Esophagus (tissue), 2 donors: ENCODE results near the gene PEBP1. TPM values are rescaled to one million over a fixed set of nuclear protein-coding genes. Genes with fewer than 3 reads are reported as not detected.

Source experiments
- H3K27ac ChIP-seq, 2 donors: one replicate each; pipeline ENCODE4 v1.5.1; 2013; ENCODE audit warnings: low read depth in 2 of 2, mild to moderate bottlenecking in 2 of 2, inconsistent platforms in 1 of 2, low read length in 1 of 2, moderate library complexity in 1 of 2
- H3K27me3 ChIP-seq, 2 donors: one replicate each; pipeline ENCODE4 v1.6.1; 2013; ENCODE audit warnings: low read length in 2 of 2, control low read depth in 1 of 2, mild to moderate bottlenecking in 1 of 2; ENCODE audit not compliant: insufficient read depth in 2 of 2, control insufficient read depth in 1 of 2
- H3K36me3 ChIP-seq, 2 donors: one replicate each; pipeline ENCODE4 v1.6.1; 2013; ENCODE audit warnings: low read length in 1 of 2; ENCODE audit not compliant: control insufficient read depth in 2 of 2, insufficient read depth in 2 of 2
- H3K4me1 ChIP-seq, 2 donors: one replicate each; pipeline ENCODE4 v1.6.1; 2013; ENCODE audit warnings: low read length in 1 of 2; ENCODE audit not compliant: control insufficient read depth in 2 of 2, insufficient read depth in 2 of 2
- H3K4me3 ChIP-seq, 2 donors: one replicate each; pipeline ENCODE4 v1.5.1; 2013; ENCODE audit warnings: low read length in 2 of 2, mild to moderate bottlenecking in 2 of 2, low read depth in 1 of 2, moderate library complexity in 1 of 2
- H3K9me3 ChIP-seq, 2 donors: one replicate each; pipeline ENCODE4 v1.6.1; 2013; ENCODE audit warnings: mild to moderate bottlenecking in 2 of 2, low read depth in 1 of 2, low read length in 1 of 2, moderate library complexity in 1 of 2; ENCODE audit not compliant: control insufficient read depth in 2 of 2, insufficient read depth in 1 of 2
- WGBS, 2 donors: extraction: QIAGEN DNeasy Blood & Tissue Kit; methylation state at CpG; one replicate each; pipeline ENCODE4 v1.1.7; 2013; 5-methylcytosine and 5-hydroxymethylcytosine counted together
- polyA plus RNA-seq, 2 donors: library from polyadenylated mRNA; stranded (reverse); fragments of 200-250 nt; gene quantifications; one replicate each; pipeline ENCODE4 v1.2.3, GENCODE V29; 2013
- donor health status: healthy with polysubstance abuse.
- donor health status: Bipolar disorder and iron deficiency.

PEBP1 gene
- polyA plus RNA-seq, 2 donors = 202 to 243 TPM

- Histone ChIP-seq H3K9me3 (no peaks in the 10 kb centered on the region), H3K4me3 (no peak overlapping the region), H3K27me3 (no peaks in the 10 kb centered on the region), H3K36me3 (no peaks in the 10 kb centered on the region), H3K4me1 (peaks cover 0 to 3% of the 10 kb centered on the region in 2 donors), H3K27ac (peak overlapping the region in 1 of 2 donors; percentile 15)
- WGBS, 2 donors = 61 to 63% methylated on average over 6 of the region's 6 CpGs
These were observed 52.0 kb downstream of the PEBP1 start for GRCh38 chr12:118187751-118188435.

- Histone ChIP-seq H3K9me3 (no peaks in the 10 kb centered on the region), H3K36me3 (peaks cover 0 to 2% of the 10 kb centered on the region in 2 donors), H3K27me3 (no peaks in the 10 kb centered on the region), H3K27ac (peak overlapping the region in 1 of 2 donors; percentile 39), H3K4me3 (peak overlapping the region in 1 of 2 donors; percentile 11), H3K4me1 (peaks cover 0 to 3% of the 10 kb centered on the region in 2 donors)
- WGBS, 2 donors = 42 to 49% methylated on average over 10 of the region's 10 CpGs
These were observed 52.9 kb downstream of the PEBP1 start for GRCh38 chr12:118188690-118189371.

DNA sequence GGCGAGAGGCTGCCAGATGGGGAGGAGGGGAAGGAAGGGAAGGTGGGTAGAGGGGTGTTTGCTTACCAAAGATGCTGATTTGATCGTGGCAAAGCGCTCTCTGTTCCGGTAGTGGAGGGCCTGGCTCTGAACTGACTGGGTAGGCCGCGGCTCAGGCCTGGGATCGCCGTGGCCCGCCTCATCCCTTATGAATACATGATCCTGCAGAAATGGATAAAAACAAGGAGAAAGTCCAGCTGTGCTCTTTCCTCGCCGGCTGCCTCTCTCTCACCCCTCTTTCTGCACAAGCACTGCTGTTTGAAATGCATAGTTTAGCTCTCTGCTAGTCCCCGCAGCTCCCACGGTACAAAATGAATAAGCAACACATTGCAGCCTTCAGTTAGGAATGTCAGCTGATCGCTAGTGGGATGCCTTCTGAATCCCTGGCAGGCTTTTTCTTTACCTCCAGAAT lies 53.8 kb downstream of the PEBP1 start:
- Histone ChIP-seq H3K36me3 (peaks cover 0 to 2% of the 10 kb centered on the region in 2 donors), H3K27ac (peak overlapping the region; percentile 36 to 67), H3K9me3 (no peaks in the 10 kb centered on the region), H3K4me3 (peak overlapping the region; percentile 7 to 13), H3K27me3 (no peaks in the 10 kb centered on the region), H3K4me1 (peaks cover 0 to 3% of the 10 kb centered on the region in 2 donors)
- 29 to 51% methylated on average over 14 of the region's 14 CpGs for WGBS, 2 donors

- WGBS, 2 donors = 29 to 43% methylated on average over 11 of the region's 11 CpGs
- peak overlapping the region; percentile 48 to 57 for H3K27ac ChIP-seq
- no peaks in the 10 kb centered on the region for H3K9me3 ChIP-seq
- H3K4me3 ChIP-seq = peak overlapping the region in 1 of 2 donors; percentile 13
- peaks cover 0 to 3% of the 10 kb centered on the region in 2 donors for H3K4me1 ChIP-seq
- H3K36me3 ChIP-seq = peaks cover 0 to 2% of the 10 kb centered on the region in 2 donors
- H3K27me3 ChIP-seq = no peaks in the 10 kb centered on the region
These were observed 54.3 kb downstream of the PEBP1 start for GRCh38 chr12:118190266-118190665.

DNA sequence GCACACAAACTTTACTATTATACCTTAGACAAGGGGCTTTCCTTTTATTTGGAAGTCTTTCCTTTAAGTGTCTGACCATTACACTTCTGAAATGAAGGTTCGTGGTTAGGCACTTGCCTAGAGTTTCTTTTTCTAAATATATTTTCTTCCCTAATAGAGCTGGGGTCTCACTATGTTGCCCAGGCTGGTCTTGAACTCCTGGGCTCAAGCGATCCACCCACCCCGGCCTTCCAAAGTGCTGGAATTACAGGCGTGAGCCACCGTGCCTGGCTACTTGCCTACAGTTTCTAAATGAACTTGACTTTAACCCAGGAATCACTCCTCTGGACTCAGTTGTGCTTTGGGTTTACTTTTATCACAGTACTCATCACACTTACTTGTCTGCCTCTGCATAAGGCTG lies 57.6 kb downstream of the PEBP1 start:
- 81 to 82% methylated on average over 5 of the region's 5 CpGs for WGBS, 2 donors
- Histone ChIP-seq H3K36me3 (peaks cover 0 to 5% of the 10 kb centered on the region in 2 donors), H3K4me3 (no peak overlapping the region), H3K4me1 (peaks cover 0 to 3% of the 10 kb centered on the region in 2 donors), H3K27ac (no peak overlapping the region), H3K27me3 (no peaks in the 10 kb centered on the region), H3K9me3 (no peaks in the 10 kb centered on the region)

GRCh38 chr12:118193958-118194357 lies 58.0 kb downstream of the PEBP1 start:
- Histone ChIP-seq H3K9me3 (no peaks in the 10 kb centered on the region), H3K4me1 (peaks cover 0 to 3% of the 10 kb centered on the region in 2 donors), H3K4me3 (no peak overlapping the region), H3K36me3 (peaks cover 0 to 9% of the 10 kb centered on the region in 2 donors), H3K27me3 (no peaks in the 10 kb centered on the region), H3K27ac (no peak overlapping the region)
- WGBS, 2 donors = 93 to 95% methylated on average over 6 of the region's 6 CpGs

Other genes with a start within 250 kb of the PEBP1 start
- gene KSR2, start 167.1 kb upstream of the PEBP1 start, polyA plus RNA-seq = under 1 TPM; 0.01 to 0.04 TPM
- gene RFC5, start 119.4 kb upstream of the PEBP1 start, polyA plus RNA-seq = 10 to 100 TPM in 1 of 2 donors, 1 to 10 TPM in 1; 7.8 to 13.8 TPM
- 10 to 100 TPM; 41.2 to 41.4 TPM for gene WSB2, start 74.9 kb upstream of the PEBP1 start, polyA plus RNA-seq
- 10 to 100 TPM; 15.6 to 24.6 TPM for gene VSIG10, start 32.1 kb upstream of the PEBP1 start, polyA plus RNA-seq
- gene TAOK3, start 236.8 kb downstream of the PEBP1 start, polyA plus RNA-seq = 10 to 100 TPM; 11.3 to 12.2 TPM
- gene SUDS3, start 240.4 kb downstream of the PEBP1 start, polyA plus RNA-seq = 10 to 100 TPM; 13.0 to 13.8 TPM